GM18505 (cell line): Measurements from ENCODE around the gene PMEL.
A peak's percentile ranks its signal among the peaks of the same experiment; 100 is the strongest.
"Not testable (repeated sequence)": the region's sequence is repeated elsewhere in the genome, so short reads cannot be mapped to it uniquely, and the experiment has no call there.

Source experiments
- ATAC-seq: cut with Tn5 transposase; IDR thresholded peaks from one replicate; pipeline ENCODE4 v1.9.1; 2021; ENCODE audit not compliant: unreplicated experiment
- POLR2A ChIP-seq: IDR thresholded peaks from 4 replicates; pipeline ENCODE4 v1.6.1; 2011; ENCODE audit warnings: borderline replicate concordance; ENCODE audit not compliant: insufficient read depth, insufficient read length; ENCODE audit errors: extremely low read depth

The PMEL gene

GRCh38 chr12:55995366-55995765 is 29.5 kb upstream of the PMEL start:
- ATAC-seq: no peak
- TF ChIP-seq POLR2A: no peak

DNA sequence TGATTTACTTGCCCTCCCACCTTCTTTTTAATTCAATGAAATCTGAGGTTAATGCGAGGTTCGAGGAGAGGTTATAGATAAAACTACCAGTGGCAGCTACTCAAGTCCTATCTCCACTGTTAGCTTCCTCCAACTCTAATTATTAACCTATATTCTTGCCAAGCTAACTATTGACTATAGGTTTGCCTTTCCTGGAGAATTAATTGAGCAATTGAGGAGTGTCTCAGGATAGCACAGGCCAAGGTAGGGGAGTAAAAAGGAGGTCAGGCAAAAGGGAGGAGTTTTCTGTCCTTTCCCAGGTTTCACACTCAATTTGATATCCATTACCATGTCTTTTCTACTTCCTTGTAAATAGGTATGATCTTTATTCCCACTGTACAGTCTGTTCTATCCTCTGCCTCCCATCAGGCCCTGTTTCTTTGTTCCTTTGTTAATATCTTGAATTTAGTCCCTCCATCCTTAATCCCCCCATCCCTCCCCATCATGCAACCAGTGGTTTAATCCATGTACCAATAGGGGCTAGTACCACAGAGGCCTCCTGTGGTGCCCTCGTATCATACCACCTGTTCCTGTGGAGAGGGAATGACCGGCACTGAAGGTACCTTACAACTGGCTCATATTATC is 27.5 kb upstream of the PMEL start:
- TF ChIP-seq POLR2A: no peak
- no peak for ATAC-seq

- no peak for TF ChIP-seq POLR2A
- no peak for ATAC-seq
These were observed 25.3 kb upstream of the PMEL start for GRCh38 chr12:55991110-55991509.

DNA sequence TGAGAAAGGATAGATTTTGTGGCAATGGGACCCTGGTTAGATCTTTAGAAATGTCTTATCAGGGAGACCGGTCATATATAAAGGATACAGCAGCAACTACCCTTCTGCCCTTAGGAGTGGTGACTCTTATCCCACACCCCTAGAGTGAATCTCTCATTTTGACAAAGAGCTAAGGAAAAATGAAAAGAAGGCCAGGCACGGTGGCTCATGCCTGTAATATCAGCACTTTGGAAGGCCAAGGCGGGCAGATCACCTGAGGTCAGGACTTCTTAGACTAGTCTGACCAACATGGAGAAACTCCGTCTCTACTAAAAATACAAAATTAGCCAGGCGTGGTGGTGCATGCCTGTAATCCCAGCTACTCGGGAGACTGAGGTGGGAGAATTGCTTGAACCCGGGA is 20.1 kb upstream of the PMEL start:
- ATAC-seq: not testable (repeated sequence)

DNA sequence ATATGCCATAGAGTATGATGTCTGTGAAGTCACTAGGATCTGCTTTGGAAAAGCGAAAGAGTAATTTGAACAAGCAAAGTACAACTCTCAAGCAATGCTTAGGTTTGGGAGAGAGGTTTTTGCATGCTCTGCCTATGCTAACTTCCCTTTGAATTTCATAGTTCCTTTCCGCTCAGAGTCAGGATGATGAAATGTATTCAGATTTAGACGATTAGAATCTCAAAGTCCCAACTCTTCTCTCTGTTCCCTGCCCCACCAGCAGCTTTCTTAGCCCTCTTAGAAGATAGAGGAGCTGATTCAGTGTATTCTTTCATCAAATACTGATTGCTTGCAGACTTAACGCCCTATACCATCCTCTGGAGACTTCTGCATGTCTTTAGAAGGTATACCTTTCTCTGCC is 19.5 kb upstream of the PMEL start:
- no peak for ATAC-seq
- TF ChIP-seq POLR2A: no peak

GRCh38 chr12:55984861-55985260 is 19.0 kb upstream of the PMEL start:
- no peak for ATAC-seq
- TF ChIP-seq POLR2A: no peak

DNA sequence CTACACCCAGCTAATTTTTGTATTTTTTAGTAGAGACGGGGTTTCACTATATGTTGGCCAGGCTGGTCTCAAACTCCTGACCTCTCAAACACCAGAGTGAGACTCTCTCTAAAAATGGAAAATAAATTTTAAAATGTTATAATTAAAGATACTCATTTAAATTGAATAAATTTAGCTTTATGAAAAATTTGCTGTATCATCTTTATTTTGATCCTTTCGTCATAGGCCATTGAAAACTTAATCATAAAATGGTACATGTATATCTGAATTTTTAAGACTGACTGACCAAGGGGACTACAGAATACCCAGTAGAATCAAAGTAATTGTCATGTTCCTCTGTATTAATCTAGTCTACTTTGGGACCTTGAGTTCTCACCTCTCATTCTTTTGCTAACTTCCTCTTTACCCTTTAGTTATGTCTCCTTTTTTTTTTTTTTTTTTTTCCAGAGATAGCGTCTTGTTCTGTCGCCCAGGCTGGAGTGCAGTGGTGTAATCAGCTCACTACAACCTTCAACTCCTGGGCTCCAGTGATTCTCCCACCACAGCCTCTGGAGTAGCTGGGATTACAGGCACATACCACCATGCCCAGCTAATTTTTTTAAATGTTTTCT is 17.5 kb upstream of the PMEL start:
- ATAC-seq: no peak
- TF ChIP-seq POLR2A: no peak

DNA sequence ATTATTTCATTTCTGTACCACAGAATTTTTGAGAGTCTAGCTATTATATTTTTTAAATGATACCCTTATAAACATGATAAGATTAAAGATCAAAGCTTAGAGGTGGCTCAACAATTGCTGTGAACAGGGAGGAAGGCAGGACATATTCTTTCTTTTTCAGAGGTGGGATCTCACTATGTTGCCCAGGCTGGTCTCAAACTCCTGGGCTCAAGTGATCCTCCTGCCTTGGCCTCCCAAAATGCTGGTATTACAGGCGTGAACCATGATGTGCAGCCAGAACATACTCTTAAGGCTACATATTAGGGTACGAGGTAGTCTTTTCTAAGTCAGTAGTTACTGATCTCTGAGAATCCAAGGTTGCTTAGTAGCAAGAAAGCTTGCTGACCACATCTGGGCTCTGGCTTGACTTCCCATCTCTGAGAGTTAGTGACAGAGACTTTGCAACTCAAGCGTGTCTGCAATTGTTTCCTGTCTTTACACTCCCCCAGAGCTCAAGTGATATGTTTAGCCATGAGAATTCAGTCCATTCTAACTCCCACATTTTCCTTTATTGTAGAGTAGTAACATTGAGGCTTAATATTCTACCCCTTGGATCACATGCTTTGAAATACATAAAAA is 16.6 kb upstream of the PMEL start:
- ATAC-seq: peak; percentile 86
- TF ChIP-seq POLR2A: no peak

DNA sequence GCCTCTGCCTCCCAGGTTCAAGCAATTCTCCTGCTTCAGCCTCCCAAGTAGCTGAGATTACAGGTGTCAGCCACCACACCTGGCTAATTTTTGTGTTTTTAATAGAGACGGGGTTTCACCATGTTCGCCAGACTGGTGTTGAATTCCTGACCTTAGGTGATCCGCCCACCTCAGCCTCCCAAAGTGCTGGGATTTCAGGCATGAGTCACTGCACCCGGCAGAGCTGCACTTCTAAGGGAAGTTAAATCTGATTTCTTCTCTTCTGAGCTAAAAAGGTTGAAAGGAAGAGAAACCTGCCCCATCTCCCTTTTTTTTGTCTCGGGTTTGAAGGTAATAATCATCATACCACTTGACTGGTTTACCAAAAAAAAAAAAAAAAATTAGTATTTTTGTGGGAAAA is 16.0 kb upstream of the PMEL start:
- not testable (repeated sequence) for ATAC-seq

- ATAC-seq: no peak
- TF ChIP-seq POLR2A: no peak
These were observed 13.2 kb upstream of the PMEL start for GRCh38 chr12:55979069-55979468.

- no peak for TF ChIP-seq POLR2A
- ATAC-seq: no peak
These were observed 12.6 kb upstream of the PMEL start for GRCh38 chr12:55978393-55978792.

DNA sequence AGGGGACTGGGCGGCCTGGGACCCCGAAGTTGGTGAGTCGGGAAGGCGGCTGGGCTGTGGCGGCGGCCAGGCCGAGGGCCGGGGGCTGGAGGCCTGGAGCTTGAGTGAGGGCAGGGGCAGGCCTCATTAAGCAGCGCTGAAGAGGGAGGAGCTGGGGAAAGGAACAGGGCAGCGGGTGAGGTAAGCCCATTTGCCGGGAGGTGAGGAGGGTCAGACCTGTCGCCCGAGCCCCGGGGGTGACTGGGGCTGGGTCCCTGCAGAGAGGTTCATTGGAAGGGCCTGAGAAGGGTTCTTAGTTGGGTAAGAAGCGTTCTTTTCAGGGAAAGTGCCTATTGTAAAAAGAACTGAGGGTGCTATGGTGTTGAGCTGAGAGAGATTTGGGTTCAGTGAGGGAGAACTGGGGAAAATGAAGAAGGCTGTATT is 8.5 kb upstream of the PMEL start:
- TF ChIP-seq POLR2A: no peak
- peak; percentile 14 for ATAC-seq

DNA sequence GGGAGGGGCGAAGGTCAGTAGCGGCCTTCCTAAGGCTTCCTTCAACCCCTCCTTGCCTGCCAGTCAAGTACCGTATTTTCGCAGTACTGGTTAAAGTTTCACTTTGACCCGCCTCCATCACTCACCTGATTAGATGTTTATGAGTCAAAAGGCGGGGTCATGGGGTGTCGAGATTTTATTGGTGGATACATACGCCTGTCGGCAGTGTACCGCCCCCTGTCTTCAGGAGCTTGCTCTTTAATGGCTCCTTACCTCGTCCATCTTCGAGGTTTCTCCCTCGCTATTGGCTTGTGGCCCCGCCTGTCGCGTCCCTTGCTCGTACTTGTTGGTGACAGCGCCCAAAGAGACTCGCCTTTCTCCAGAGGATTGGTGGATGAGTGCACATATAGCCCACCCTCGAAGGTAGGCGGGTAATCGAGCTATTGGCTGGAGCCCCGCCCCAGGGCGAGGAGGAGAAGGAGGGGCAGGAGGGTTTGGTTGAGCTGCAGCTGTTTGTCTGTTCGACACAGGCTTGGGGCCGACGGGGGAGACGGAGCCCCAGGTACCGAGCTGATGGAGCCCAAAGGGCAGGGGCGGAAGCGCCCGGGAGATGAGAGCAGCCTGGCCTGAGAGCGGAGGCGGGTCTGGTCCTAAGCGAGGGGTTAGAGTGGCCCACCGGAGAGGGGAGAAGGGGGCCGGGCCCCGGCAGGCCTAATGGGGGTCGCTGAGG is 7.9 kb upstream of the PMEL start, which contains the start of gene RAB5B:
Gene RAB5B (plus strand): TSS at position 480 of the 709 bp plus-strand sequence. CDS start 12,883 bp downstream, outside the sequence.
- ATAC-seq: peak; percentile 90
- TF ChIP-seq POLR2A: peak; percentile 92
